Stimulated activated CD8-positive, alpha-beta memory T cell treated with anti-CD3 and anti-CD28 coated beads, Interleukin-4, amount 100 ng/mL, for 1 hour (primary cell): ENCODE data around the gene CIB1.
"Not testable (repeated sequence)": the region's sequence is repeated elsewhere in the genome, so short reads cannot be mapped to it uniquely, and the experiment has no call there.

ENCODE experiments used
- DNase-seq, 2 donors: peaks; one replicate each; pipeline ENCODE4 v3.0.0-alpha.2; 2020; ENCODE audit warnings: low read depth in 2 of 2, low spot score in 1 of 2

Gene CIB1

GRCh38 chr15:90233387-90234095 lies at the start of gene CIB1:
TSS of gene CIB1 (minus strand) at chr15:90233941. CDS start at chr15:90233885, 56 bp downstream.
- peak in 1 of 2 donors; percentile 24 for DNase-seq

DNA sequence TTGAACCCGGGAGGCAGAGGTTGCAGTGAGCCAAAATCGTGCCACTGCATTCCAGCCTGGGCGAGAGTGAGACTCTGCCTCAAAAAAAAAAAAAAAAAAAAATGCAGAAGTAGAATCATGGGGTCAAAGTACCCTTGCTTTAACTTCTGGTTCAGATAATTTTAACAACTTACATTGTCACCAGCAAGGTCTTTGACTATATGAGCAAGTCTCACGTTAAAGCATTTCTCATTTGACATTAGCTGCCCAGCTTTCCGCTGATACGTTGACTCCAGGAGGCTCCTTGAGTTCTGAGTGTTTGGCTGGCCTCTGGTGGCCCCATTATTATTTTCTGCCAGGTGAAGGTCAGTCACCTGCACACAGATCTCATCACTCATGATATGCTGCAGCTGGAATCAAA lies 47.9 kb upstream of the CIB1 start:
- not testable (repeated sequence) for DNase-seq

GRCh38 chr15:90280743-90281142 lies 47.0 kb upstream of the CIB1 start:
- DNase-seq = not testable (repeated sequence)

GRCh38 chr15:90278467-90278866 lies 44.7 kb upstream of the CIB1 start:
- not testable (repeated sequence) for DNase-seq

- no peak for DNase-seq
Observed at GRCh38 chr15:90271459-90272166, 37.9 kb upstream of the CIB1 start.

- DNase-seq = no peak
Observed at GRCh38 chr15:90270502-90271150, 36.9 kb upstream of the CIB1 start.

GRCh38 chr15:90268415-90268814 lies 34.7 kb upstream of the CIB1 start:
- DNase-seq = no peak

GRCh38 chr15:90266485-90266884 lies 32.7 kb upstream of the CIB1 start:
- DNase-seq = no peak

- peak in 1 of 2 donors; percentile 8 for DNase-seq
Observed at GRCh38 chr15:90266061-90266431, 32.3 kb upstream of the CIB1 start.

DNA sequence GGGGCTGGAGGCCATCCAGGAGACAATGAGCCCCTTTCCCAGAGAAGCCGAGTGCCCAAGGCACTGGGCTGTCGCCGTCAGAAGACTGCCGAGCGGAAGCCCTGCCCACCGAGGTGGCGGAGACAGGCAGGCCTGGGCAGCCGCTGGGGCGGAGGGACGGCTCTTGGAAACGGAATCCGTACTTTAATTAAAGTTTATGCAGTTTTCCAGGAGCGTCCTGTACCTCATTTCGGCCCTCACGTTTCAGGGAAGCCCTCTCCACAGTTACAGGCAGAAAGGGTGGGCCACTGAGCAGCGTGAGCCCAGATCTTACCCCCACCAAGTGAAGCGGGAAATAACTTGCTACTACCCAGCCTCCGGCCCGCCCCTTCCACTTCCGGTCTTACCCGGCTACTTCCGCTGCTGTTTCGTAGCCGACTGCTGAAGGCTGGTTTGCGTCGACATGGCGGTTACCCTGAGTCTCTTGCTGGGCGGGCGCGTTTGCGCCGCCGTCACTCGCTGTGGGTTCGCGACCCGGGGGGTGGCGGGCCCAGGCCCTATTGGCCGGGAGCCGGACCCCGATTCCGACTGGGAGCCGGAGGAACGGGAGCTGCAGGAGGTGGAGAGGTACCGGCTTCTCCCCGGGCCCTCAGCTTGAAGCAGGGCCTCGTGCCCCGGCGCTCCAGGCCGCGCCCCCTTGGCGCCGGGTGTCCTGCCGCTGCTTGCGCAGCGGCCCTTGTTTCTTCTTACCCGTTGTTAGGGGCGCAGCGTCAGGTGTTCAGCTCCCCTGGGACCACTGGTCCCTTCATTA lies 31.7 kb upstream of the CIB1 start, which contains the start of gene NGRN:
Gene NGRN (plus strand): TSS at position 402 of the 790 bp plus-strand sequence. CDS start 41 bp downstream, at position 443.
- DNase-seq = peak; percentile 78 to 84

DNA sequence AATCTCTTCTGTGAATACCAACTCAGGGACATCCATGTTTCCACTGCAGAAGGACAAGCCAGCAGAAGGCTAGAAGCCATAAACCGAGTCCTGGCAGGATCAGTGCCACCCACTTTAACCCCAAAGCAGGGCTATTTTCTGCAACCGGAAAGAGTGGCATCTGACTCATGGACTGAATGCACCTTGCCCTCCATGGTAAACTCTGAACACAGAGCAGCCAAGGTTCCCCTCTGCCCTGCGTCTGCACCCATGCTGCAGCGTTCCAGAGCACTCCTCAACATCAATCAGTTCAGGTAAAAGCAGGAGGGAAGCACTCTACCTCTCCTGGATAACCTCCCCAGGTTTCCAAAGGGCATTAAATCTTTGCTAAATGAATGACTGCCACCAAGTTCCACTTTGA lies 30.9 kb upstream of the CIB1 start:
- DNase-seq = no peak

- DNase-seq = no peak
Observed at GRCh38 chr15:90262426-90262825, 28.7 kb upstream of the CIB1 start.

- DNase-seq = no peak
Observed at GRCh38 chr15:90261811-90262210, 28.1 kb upstream of the CIB1 start.

DNA sequence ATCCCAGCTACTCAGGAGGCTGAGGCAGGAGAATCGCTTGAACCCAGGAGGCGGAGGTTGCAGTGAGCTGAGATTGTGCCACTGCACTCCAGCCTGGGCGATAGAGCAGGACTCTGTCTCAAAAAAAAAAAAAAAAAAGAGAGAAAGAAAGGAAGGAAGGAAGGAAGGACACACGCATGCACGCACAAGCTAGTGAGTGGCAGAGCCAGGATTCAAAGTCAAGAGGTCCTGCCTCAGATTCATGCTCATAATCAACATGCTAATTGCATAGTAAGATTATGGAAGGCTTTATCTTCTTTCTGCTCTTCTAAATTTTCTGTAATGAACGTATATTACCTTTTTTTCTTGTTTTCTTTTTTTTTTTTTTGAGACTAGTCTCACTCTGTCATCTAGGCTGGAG lies 27.0 kb upstream of the CIB1 start:
- DNase-seq = not testable (repeated sequence)

DNA sequence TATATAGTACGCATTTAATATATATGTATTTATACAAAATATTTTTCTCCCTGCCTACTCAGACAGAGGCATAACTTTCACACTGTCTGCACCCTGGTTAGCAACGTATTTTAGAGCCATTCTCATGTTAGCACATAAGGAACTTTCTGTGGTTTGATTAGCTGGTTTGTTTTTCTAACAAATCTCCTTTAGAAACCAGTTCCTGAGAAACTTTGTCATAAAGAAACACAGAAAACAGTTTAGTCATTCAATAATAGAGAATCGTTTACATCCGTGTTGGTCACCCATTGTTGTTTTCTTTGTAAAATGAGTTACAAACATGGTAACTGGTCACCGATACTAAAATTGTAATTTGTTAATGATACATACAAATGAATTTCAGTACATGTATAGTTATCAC lies 25.8 kb upstream of the CIB1 start:
- DNase-seq = no peak

- no peak for DNase-seq
Observed at GRCh38 chr15:90257776-90258175, 24.0 kb upstream of the CIB1 start.

DNA sequence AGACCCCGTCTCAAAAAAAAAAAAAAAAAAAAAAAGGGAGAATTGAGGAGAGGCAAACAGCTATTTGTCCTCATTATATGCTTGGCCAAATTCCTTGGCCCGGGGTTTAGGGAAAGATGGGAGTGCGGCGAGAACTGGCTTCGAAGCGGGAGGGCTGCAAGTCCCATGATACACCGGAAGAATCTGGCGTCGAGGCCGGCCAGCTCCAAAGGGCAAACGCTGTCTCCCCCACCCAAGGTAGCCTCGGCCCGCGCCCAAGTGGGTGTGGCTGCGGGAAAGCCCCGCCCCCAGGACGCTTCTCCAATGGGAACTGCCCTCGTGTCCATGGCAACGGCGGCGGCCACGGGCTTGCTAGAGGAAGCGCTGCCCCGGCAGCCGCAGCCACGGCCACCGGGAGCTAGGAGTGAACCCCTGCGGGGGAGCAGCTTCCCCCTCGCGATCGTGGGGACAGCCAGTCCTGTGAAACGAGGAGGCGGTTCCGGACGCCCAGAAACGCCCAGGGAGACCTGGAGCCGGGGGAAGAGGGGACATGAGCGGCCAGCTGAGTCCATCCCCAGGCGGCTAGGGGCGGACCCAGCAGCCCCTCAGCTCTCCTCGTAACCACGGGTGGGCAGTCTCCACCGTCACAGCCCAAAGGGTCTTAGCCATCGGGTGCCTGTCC lies 15.6 kb upstream of the CIB1 start, which contains the start of gene TTLL13:
Gene TTLL13 (plus strand): TSS at position 354 of the 661 bp plus-strand sequence. CDS start 1,075 bp downstream, outside the sequence.
- DNase-seq = peak in 1 of 2 donors; percentile 58

DNA sequence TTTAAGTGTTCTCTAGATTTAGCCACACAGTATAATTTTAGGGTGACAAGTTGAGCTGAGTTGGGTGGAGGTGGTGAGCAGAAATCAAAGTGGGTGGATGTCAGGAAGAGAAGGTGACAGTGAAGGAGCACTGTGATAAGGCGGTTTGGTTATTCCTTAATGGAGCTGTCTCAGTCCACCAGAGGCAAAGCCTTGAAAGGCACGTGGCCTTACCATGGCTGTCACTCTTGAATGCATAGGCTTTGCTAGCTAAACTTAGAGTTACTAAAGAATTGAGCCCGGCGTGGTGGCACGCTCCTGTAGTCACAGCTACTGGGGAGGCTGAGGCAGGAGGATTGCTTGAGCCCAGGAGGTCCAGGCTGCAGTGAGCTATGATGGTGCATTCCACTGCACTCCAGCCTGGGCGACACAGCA lies 15.1 kb upstream of the CIB1 start:
- no peak for DNase-seq

DNA sequence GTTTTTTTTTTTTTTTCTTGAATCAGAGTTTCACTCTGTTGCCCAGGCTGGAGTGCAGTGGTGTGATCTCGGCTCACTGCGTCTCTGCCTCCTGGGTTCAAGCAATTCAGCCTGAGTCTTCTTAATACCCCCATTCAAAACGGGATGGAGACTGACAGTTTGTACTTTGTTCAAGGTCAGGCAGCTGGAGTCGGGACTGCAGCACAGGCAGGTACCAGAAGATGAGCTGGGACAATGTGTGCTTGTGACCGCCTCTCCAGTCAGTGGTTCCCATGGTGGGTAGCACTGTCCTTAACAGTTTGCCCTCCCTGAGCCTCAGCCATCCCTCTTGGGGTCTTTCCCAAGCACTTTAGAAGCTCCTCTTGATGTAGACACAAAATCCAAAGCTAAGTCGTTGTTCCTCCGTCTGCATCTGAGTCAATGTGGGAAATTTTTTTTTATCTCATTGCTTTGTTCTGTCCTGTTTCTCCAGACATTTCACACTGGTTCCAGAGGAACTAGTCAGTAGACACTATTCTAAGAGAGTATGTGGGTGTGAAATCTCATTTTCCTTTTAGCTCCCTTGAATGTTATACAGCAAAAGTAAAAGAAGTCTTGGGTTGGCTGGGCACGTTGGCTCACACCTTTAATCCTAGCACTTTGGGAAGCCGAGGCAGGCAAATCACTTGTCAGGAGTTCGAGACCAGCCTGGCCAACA lies 10.3 kb upstream of the CIB1 start:
- DNase-seq = no peak
